HG02642 (cell line): Measurements from ENCODE around the gene TPRG1.

ENCODE experiments used
- ATAC-seq: cut with Tn5 transposase; IDR thresholded peaks from one replicate; pipeline ENCODE4 v1.9.1; 2021; ENCODE audit warnings: mild to moderate bottlenecking; ENCODE audit not compliant: unreplicated experiment, poor library complexity

The TPRG1 gene

GRCh38 chr3:189340680-189341460, 169.1 kb downstream of the TPRG1 start:
- ATAC-seq, result no peak

- no peak for ATAC-seq
These were observed 171.0 kb downstream of the TPRG1 start for GRCh38 chr3:189342811-189343210.

- ATAC-seq, result no peak
These were observed 173.2 kb downstream of the TPRG1 start for GRCh38 chr3:189344996-189345395.

- no peak for ATAC-seq
These were observed 178.0 kb downstream of the TPRG1 start for GRCh38 chr3:189349772-189350171.

- ATAC-seq, result no peak
These were observed 181.7 kb downstream of the TPRG1 start for GRCh38 chr3:189353318-189353965.

- no peak for ATAC-seq
These were observed 182.5 kb downstream of the TPRG1 start for GRCh38 chr3:189353988-189354889.

GRCh38 chr3:189355115-189355480, 183.3 kb downstream of the TPRG1 start:
- ATAC-seq, result no peak

- ATAC-seq, result no peak
These were observed 183.9 kb downstream of the TPRG1 start for GRCh38 chr3:189355481-189356201.

GRCh38 chr3:189360291-189360690, 188.5 kb downstream of the TPRG1 start:
- no peak for ATAC-seq

GRCh38 chr3:189361103-189361835, 189.5 kb downstream of the TPRG1 start:
- no peak for ATAC-seq

GRCh38 chr3:189363590-189364255, 192.0 kb downstream of the TPRG1 start:
- ATAC-seq, result no peak

- no peak for ATAC-seq
These were observed 194.1 kb downstream of the TPRG1 start for GRCh38 chr3:189365609-189366564.

GRCh38 chr3:189368384-189368783, 196.6 kb downstream of the TPRG1 start:
- ATAC-seq, result no peak

GRCh38 chr3:189369636-189370035, 197.9 kb downstream of the TPRG1 start:
- ATAC-seq, result no peak

- ATAC-seq, result no peak
These were observed 200.5 kb downstream of the TPRG1 start for GRCh38 chr3:189372243-189372642.
